Measurements from ENCODE around the gene RPTOR. TPM values are rescaled to one million over a fixed set of nuclear protein-coding genes. Genes with fewer than 3 reads are reported as not detected.

RPTOR gene
- total RNA-seq, 1 experiment from 2014 or later, result 25.1 TPM

- no peak overlapping the region for H3K4me2 ChIP-seq (ENCODE audit: insufficient read depth, insufficient read length, low read length)
- no peak for TF ChIP-seq CTCF (conservative IDR thresholded peaks at IDR 0.05)
- H3K23ac ChIP-seq (ENCODE audit: insufficient read length, low read depth, low read length), result no peak overlapping the region
- no peak overlapping the region for H2BK12ac ChIP-seq (ENCODE audit: insufficient read length, low read depth, low read length)
- Mint-ChIP-seq H3K9me3 (0 out of 5 replicates have a peak, but pooled peaks cover 0 to 2% of the 10 kb centered on the region in 2 experiments), H3K36me3 (ENCODE audit: insufficient read depth in 1 of 3, low read depth in 3 of 3) (peaks cover 5 to 10% (median 6%) of the 10 kb centered on the region in 3 experiments), H3K27me3 (ENCODE audit: low read depth) (no peaks in the 10 kb centered on the region), H3K4me3 (no peak overlapping the region), H3K4me1 (peaks cover 15 to 22% of the 10 kb centered on the region in 2 experiments), H3K27ac (no peak overlapping the region; a peak in 1 of 7 replicates)
- no peak overlapping the region for H2AK5ac ChIP-seq (ENCODE audit: insufficient read length, low read length)
- no peak overlapping the region for H4K91ac ChIP-seq (ENCODE audit: insufficient read length, low read depth, low read length)
- DNase-seq, result peak; percentile 32
- no peaks in the 10 kb centered on the region for H3K4me1 ChIP-seq (ENCODE audit: insufficient read depth, low read length)
- H3K23me2 ChIP-seq (ENCODE audit: insufficient read length, low read depth, low read length, poor library complexity, severe bottlenecking), result no peaks in the 10 kb centered on the region
- H3K9me3 ChIP-seq (ENCODE audit: control insufficient read depth, low read depth, low read length), result no peaks in the 10 kb centered on the region
- H3K27me3 ChIP-seq (ENCODE audit: insufficient read depth, low read length), result no peaks in the 10 kb centered on the region
- no peak overlapping the region for H2BK5ac ChIP-seq (ENCODE audit: insufficient read length, low read length)
- no peaks in the 10 kb centered on the region for H3K79me2 ChIP-seq (ENCODE audit: insufficient read depth, low read length)
- no peak overlapping the region for H3K14ac ChIP-seq (ENCODE audit: insufficient read depth, low read length)
- no peak overlapping the region for H3K9ac ChIP-seq (ENCODE audit: extremely low read depth, insufficient read length, low read length)
- H4K20me1 ChIP-seq (ENCODE audit: control insufficient read depth, insufficient read depth, insufficient read length), result no peaks in the 10 kb centered on the region
- H3K27ac ChIP-seq (ENCODE audit: insufficient read length, low read depth, low read length), result no peak overlapping the region
- no peak overlapping the region for H3K18ac ChIP-seq (ENCODE audit: insufficient read length, low read depth, low read length)
- no peak overlapping the region for H3K4ac ChIP-seq (ENCODE audit: low read depth, low read length)
- H3K56ac ChIP-seq (ENCODE audit: insufficient read length, low read depth, low read length), result no peak overlapping the region
- no CpG with 5 or more reads among the region's 18 CpGs for WGBS (ENCODE audit: extremely low coverage, insufficient read length, low lambda C conversion rate)
- no peak overlapping the region for H2BK20ac ChIP-seq (ENCODE audit: low read depth, low read length, poor library complexity, severe bottlenecking)
- no peak overlapping the region for H2BK120ac ChIP-seq (ENCODE audit: low read depth, low read length, poor library complexity, severe bottlenecking)
- H4K5ac ChIP-seq (ENCODE audit: insufficient read length, low read depth, low read length), result no peak overlapping the region
- no peak overlapping the region for H4K8ac ChIP-seq (replicated peaks; ENCODE audit: insufficient read length, low read depth, low read length)
- no peaks in the 10 kb centered on the region for H3K79me1 ChIP-seq (ENCODE audit: insufficient read depth, low read depth, low read length, poor library complexity, severe bottlenecking)
- no peak overlapping the region for H2BK15ac ChIP-seq (ENCODE audit: low read depth, low read length)
- H2AFZ ChIP-seq (ENCODE audit: low read length), result no peak overlapping the region
- no peak overlapping the region for H3T11ph ChIP-seq (ENCODE audit: low read length)
Observed at GRCh38 chr17:80800481-80801391, 256.1 kb downstream of the RPTOR start.

Measured in H9 (cell line).